Measurements from ENCODE around the gene COL9A1. TPM values are rescaled to one million over a fixed set of nuclear protein-coding genes. Genes with fewer than 3 reads are reported as not detected.

COL9A1 gene
- polyA plus RNA-seq, 3 donors, result not detected

- no peak overlapping the region for H3K4me2 ChIP-seq (replicated peaks; ENCODE audit: extremely low read depth, low read length, poor library complexity, severe bottlenecking)
- no peak for TF ChIP-seq CTCF (IDR thresholded peaks at IDR 0.05)
- H3K36me3 ChIP-seq (replicated peaks in 1 of 2; ENCODE audit: control insufficient read depth in 1 of 2, insufficient read depth in 2 of 2, low read length in 2 of 2), result no peaks in the 10 kb centered on the region
- H3K79me2 ChIP-seq (ENCODE audit: insufficient read depth, low read length), result no peaks in the 10 kb centered on the region
- H2AFZ ChIP-seq (ENCODE audit: insufficient read depth, low read depth, low read length, poor library complexity, severe bottlenecking), result no peak overlapping the region
- no peak overlapping the region for H3K27ac ChIP-seq (ENCODE audit: low read depth in 1 of 2, low read length in 2 of 2)
- WGBS (ENCODE audit: insufficient coverage), result no CpG with 5 or more reads among the region's 2 CpGs
- H3K4me3 ChIP-seq (replicated peaks in 1 of 3; ENCODE audit: low read depth in 2 of 3, low read length in 3 of 3), result no peak overlapping the region
- Mint-ChIP-seq H3K9me3 (peaks cover 0 to 7% (median 3%) of the 10 kb centered on the region in 7 donors), H3K36me3 (no peaks in the 10 kb centered on the region), H3K27ac (no peak overlapping the region), H3K27me3 (ENCODE audit: low read depth in 3 of 3) (peaks cover 2 to 6% (median 3%) of the 10 kb centered on the region in 3 donors), H3K4me1 (no peaks in the 10 kb centered on the region), H3K4me3 (no peak overlapping the region)
- intact Hi-C loops (cut with micrococcal nuclease), result no loop called here
- no peak for DNase-seq
- no peaks in the 10 kb centered on the region for H4K20me1 ChIP-seq (ENCODE audit: insufficient read depth, low read length)
- H3K27me3 ChIP-seq (ENCODE audit: control insufficient read depth in 2 of 2, insufficient read depth in 2 of 2, low read length in 2 of 2), result no peaks in the 10 kb centered on the region
- no peak overlapping the region for H3K9ac ChIP-seq (ENCODE audit: insufficient read depth, low read length, poor library complexity, severe bottlenecking)
- no peaks in the 10 kb centered on the region for H3K9me3 ChIP-seq (replicated peaks in 1 of 2; ENCODE audit: control insufficient read depth in 1 of 2, insufficient read depth in 1 of 2, low read length in 2 of 2)
- H3K4me1 ChIP-seq (ENCODE audit: control insufficient read depth in 1 of 2, insufficient read depth in 2 of 2, low read length in 2 of 2), result no peaks in the 10 kb centered on the region
Observed at GRCh38 chr6:70315079-70315751, 12.3 kb upstream of the COL9A1 start.

GRCh38 chr6:70314296-70314695, 11.4 kb upstream of the COL9A1 start:
- peaks cover 0 to 2% of the 10 kb centered on the region in 2 donors for H3K27me3 ChIP-seq (ENCODE audit: control insufficient read depth in 2 of 2, insufficient read depth in 2 of 2, low read length in 2 of 2)
- no peak overlapping the region for H3K4me3 ChIP-seq (replicated peaks in 1 of 3; ENCODE audit: low read depth in 2 of 3, low read length in 3 of 3)
- Mint-ChIP-seq H3K4me1 (no peaks in the 10 kb centered on the region), H3K27ac (no peak overlapping the region), H3K9me3 (peaks cover 0 to 7% (median 3%) of the 10 kb centered on the region in 7 donors), H3K4me3 (no peak overlapping the region), H3K27me3 (ENCODE audit: low read depth in 3 of 3) (peaks cover 2 to 6% (median 3%) of the 10 kb centered on the region in 3 donors), H3K36me3 (no peaks in the 10 kb centered on the region)
- H3K36me3 ChIP-seq (replicated peaks in 1 of 2; ENCODE audit: control insufficient read depth in 1 of 2, insufficient read depth in 2 of 2, low read length in 2 of 2), result no peaks in the 10 kb centered on the region
- no peak overlapping the region for H3K27ac ChIP-seq (ENCODE audit: low read depth in 1 of 2, low read length in 2 of 2)
- no peaks in the 10 kb centered on the region for H4K20me1 ChIP-seq (ENCODE audit: insufficient read depth, low read length)
- H2AFZ ChIP-seq (ENCODE audit: insufficient read depth, low read depth, low read length, poor library complexity, severe bottlenecking), result no peak overlapping the region
- no peak overlapping the region for H3K4me2 ChIP-seq (replicated peaks; ENCODE audit: extremely low read depth, low read length, poor library complexity, severe bottlenecking)
- no peaks in the 10 kb centered on the region for H3K79me2 ChIP-seq (ENCODE audit: insufficient read depth, low read length)
- WGBS (ENCODE audit: insufficient coverage), result 76% methylated on average over 2 of the region's 4 CpGs
- DNase-seq, result no peak
- no peak for TF ChIP-seq CTCF (IDR thresholded peaks at IDR 0.05)
- intact Hi-C loops (cut with micrococcal nuclease), result no loop called here
- H3K4me1 ChIP-seq (ENCODE audit: control insufficient read depth in 1 of 2, insufficient read depth in 2 of 2, low read length in 2 of 2), result no peaks in the 10 kb centered on the region
- no peaks in the 10 kb centered on the region for H3K9me3 ChIP-seq (replicated peaks in 1 of 2; ENCODE audit: control insufficient read depth in 1 of 2, insufficient read depth in 1 of 2, low read length in 2 of 2)
- no peak overlapping the region for H3K9ac ChIP-seq (ENCODE audit: insufficient read depth, low read length, poor library complexity, severe bottlenecking)

All from CD14-positive monocyte (primary cell).